Suprapubic skin (tissue), 3 donors: ENCODE results near the gene ANKRD13A.

ENCODE experiments used
- POLR2AphosphoS5 ChIP-seq, 3 donors: sonication (generic); formaldehyde crosslinking; IDR thresholded peaks; one replicate each; pipeline ENCODE4 v1.6.1; 2017; ENCODE audit warnings: antibody characterized with exemption in 3 of 3
- TF ChIP-seq, protein P1 (sequence below), 2 donors: fragments of 200-600 bp in 1 of 2; fragments of 450-650 bp in 1 of 2; sonication (generic) in 1 of 2; IDR thresholded peaks; one replicate each; pipeline ENCODE4 v1.5.1; 2016 to 2019; ENCODE audit warnings: antibody characterized with exemption in 2 of 2, mild to moderate bottlenecking in 1 of 2, moderate library complexity in 1 of 2

DNA sequence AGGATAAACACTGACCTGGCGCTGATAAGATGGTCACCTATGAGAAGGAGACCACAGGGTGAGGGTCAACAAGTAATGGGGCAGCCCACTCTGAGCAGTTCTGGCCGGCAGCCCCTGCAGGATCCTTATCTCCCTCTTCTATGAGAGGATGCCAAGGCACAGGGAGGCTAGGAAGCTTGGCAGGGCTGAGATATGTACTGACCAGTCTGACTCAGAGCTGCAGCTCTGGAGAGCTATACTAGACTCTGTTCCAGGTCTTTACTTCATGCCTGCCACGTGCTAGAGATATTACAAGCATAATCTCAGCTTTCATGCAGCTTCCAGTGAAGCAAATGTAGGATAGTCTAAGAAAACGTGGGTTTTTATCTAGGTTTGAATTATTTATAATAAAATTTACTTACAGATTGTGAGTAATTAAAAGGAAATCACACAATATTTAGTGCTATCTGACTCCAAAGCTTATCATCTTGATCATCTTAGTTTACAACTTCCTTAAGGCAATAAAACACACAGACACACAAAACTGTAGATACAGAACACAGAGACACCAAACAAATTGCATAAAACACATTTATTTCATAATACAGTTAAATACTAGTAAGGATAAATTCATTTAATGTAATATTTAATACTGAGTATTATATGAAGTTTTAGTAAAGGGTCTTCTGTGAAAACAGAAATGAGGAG lies 35.3 kb upstream of the ANKRD13A start:
- TF ChIP-seq, protein P1, sequence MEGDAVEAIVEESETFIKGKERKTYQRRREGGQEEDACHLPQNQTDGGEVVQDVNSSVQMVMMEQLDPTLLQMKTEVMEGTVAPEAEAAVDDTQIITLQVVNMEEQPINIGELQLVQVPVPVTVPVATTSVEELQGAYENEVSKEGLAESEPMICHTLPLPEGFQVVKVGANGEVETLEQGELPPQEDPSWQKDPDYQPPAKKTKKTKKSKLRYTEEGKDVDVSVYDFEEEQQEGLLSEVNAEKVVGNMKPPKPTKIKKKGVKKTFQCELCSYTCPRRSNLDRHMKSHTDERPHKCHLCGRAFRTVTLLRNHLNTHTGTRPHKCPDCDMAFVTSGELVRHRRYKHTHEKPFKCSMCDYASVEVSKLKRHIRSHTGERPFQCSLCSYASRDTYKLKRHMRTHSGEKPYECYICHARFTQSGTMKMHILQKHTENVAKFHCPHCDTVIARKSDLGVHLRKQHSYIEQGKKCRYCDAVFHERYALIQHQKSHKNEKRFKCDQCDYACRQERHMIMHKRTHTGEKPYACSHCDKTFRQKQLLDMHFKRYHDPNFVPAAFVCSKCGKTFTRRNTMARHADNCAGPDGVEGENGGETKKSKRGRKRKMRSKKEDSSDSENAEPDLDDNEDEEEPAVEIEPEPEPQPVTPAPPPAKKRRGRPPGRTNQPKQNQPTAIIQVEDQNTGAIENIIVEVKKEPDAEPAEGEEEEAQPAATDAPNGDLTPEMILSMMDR (IDR thresholded peaks at IDR 0.05): no peak
- no peak for TF ChIP-seq POLR2AphosphoS5 (IDR thresholded peaks at IDR 0.05)
